ENCODE results near the gene MACROD1. TPM values are rescaled to one million over a fixed set of nuclear protein-coding genes. Genes with fewer than 3 reads are reported as not detected.

The MACROD1 gene
- total and polyA plus RNA-seq, 7 donors, result 14.2 to 33.9 (median 23.3) TPM

- WGBS, 2 donors, result 77 to 82% methylated on average over 4 of the region's 4 CpGs
Measured at GRCh38 chr11:64032050-64032449, 133.9 kb downstream of the MACROD1 start.

GRCh38 chr11:64031001-64031400 lies 134.9 kb downstream of the MACROD1 start:
- H3K36me3 ChIP-seq, result no peaks in the 10 kb centered on the region
- H3K27me3 ChIP-seq, result peaks cover 0 to 22% (median 0%) of the 10 kb centered on the region in 3 donors
- no peak overlapping the region for H3K4me3 ChIP-seq
- peaks cover 0 to 22% (median 18%) of the 10 kb centered on the region in 4 donors for H3K4me1 ChIP-seq
- TF ChIP-seq POLR2A (IDR thresholded peaks at IDR 0.05) (no peak), CTCF (IDR thresholded peaks at IDR 0.05) (no peak), EP300 (IDR thresholded peaks at IDR 0.05) (no peak), POLR2AphosphoS5 (IDR thresholded peaks at IDR 0.05) (no peak)
- H3K27ac ChIP-seq, result no peak overlapping the region
- DNase-seq, result no peak
- WGBS, 2 donors, result 80 to 86% methylated on average over 3 of the region's 3 CpGs
- intact Hi-C loops (cut with DNase I), result no loop called here
- no peaks in the 10 kb centered on the region for H3K9me3 ChIP-seq

More at GRCh38 chr11:64032050-64032449, 133.9 kb downstream of the MACROD1 start:
- intact Hi-C loops (cut with DNase I), result no loop called here
- TF ChIP-seq POLR2A (IDR thresholded peaks at IDR 0.05) (no peak), CTCF (IDR thresholded peaks at IDR 0.05) (no peak), EP300 (IDR thresholded peaks at IDR 0.05) (no peak), POLR2AphosphoS5 (IDR thresholded peaks at IDR 0.05) (no peak)
- no peak for DNase-seq
- Histone ChIP-seq H3K27ac (no peak overlapping the region), H3K4me3 (no peak overlapping the region), H3K4me1 (peaks cover 0 to 32% (median 28%) of the 10 kb centered on the region in 4 donors), H3K27me3 (peaks cover 0 to 22% (median 0%) of the 10 kb centered on the region in 3 donors), H3K36me3 (no peaks in the 10 kb centered on the region), H3K9me3 (no peaks in the 10 kb centered on the region)

- 86 to 89% methylated on average over 8 of the region's 8 CpGs for WGBS, 2 donors
- TF ChIP-seq POLR2A (IDR thresholded peaks at IDR 0.05) (no peak), CTCF (IDR thresholded peaks at IDR 0.05) (no peak), POLR2AphosphoS5 (IDR thresholded peaks at IDR 0.05) (no peak), EP300 (IDR thresholded peaks at IDR 0.05) (no peak)
- Histone ChIP-seq H3K27me3 (peaks cover 0 to 17% (median 0%) of the 10 kb centered on the region in 3 donors), H3K36me3 (no peaks in the 10 kb centered on the region), H3K27ac (no peak overlapping the region), H3K4me1 (peaks cover 0 to 14% (median 10%) of the 10 kb centered on the region in 4 donors), H3K4me3 (no peak overlapping the region), H3K9me3 (no peaks in the 10 kb centered on the region)
- DNase-seq, result no peak
- intact Hi-C loops (cut with DNase I), result no loop called here
Measured at GRCh38 chr11:64029773-64030172, 136.1 kb downstream of the MACROD1 start.

GRCh38 chr11:64028398-64029115 lies 137.4 kb downstream of the MACROD1 start:
- TF ChIP-seq POLR2A (IDR thresholded peaks at IDR 0.05) (no peak), EP300 (IDR thresholded peaks at IDR 0.05) (no peak), POLR2AphosphoS5 (IDR thresholded peaks at IDR 0.05) (no peak), CTCF (IDR thresholded peaks at IDR 0.05) (no peak)
- H3K27me3 ChIP-seq, result peaks cover 0 to 12% (median 0%) of the 10 kb centered on the region in 3 donors
- WGBS, 2 donors, result 17 to 20% methylated on average over 22 of the region's 22 CpGs
- H3K4me3 ChIP-seq, result peak overlapping the region in 2 of 4 donors; percentile 5 to 10
- no peak overlapping the region for H3K27ac ChIP-seq
- no peaks in the 10 kb centered on the region for H3K36me3 ChIP-seq
- no peaks in the 10 kb centered on the region for H3K9me3 ChIP-seq
- intact Hi-C loops (cut with DNase I), result no loop called here
- no peak for DNase-seq
- H3K4me1 ChIP-seq, result peaks cover 0 to 10% (median 8%) of the 10 kb centered on the region in 4 donors
